ENCODE results near the gene GPR31. TPM values are rescaled to one million over a fixed set of nuclear protein-coding genes. Genes with fewer than 3 reads are reported as not detected.
A peak's percentile ranks its signal among the peaks of the same experiment; 100 is the strongest.
"Not testable (repeated sequence)": the region's sequence is repeated elsewhere in the genome, so short reads cannot be mapped to it uniquely, and the experiment has no call there.

GPR31 gene
- total and polyA plus RNA-seq, 9 of the 15 experiments (the other 6 are each of a cell fraction or from before 2014, with no cell fraction given) = not detected

DNA sequence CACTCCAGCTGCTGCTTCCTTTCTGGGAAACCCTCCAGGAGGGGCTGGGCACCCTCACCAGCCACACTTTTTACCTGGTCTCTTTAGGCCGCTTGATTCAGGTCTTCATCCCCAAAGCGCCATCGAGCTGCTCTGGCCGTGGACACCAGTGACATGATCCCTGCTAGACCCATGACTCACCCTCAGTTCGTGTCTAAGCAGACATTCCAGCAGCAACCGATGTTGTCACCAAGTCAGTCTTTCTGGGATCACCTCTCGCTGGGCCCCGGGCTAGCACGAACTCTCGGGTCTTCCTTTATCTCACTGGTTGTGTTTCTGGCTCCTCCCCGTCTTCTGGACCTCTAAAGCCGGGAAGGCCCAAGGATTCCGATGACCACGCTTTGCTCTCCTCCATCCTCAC lies 43.0 kb upstream of the GPR31 start:
- Histone ChIP-seq H3K4me2 (ENCODE audit: insufficient read depth, low read length) (no peak overlapping the region), H3K9ac (ENCODE audit: insufficient read depth in 1 of 2, low read depth in 2 of 2, low read length in 2 of 2) (no peak overlapping the region), H3K79me2 (ENCODE audit: control insufficient read depth, insufficient read depth, low read length) (no peaks in the 10 kb centered on the region), H3K36me3 (ENCODE audit: control insufficient read depth, insufficient read depth, low read length) (no peaks in the 10 kb centered on the region), H3K9me1 (ENCODE audit: control insufficient read depth, insufficient read depth, low read length) (no peaks in the 10 kb centered on the region), H2AFZ (ENCODE audit: low read depth, low read length) (no peak overlapping the region), H4K20me1 (replicated peaks; ENCODE audit: control insufficient read depth, insufficient read depth, low read length) (no peaks in the 10 kb centered on the region; the same call in 1 of the 2 replicates), H3K4me1 (replicated peaks in 1 of 2; ENCODE audit: control insufficient read depth in 2 of 2, insufficient read depth in 2 of 2, low read length in 2 of 2) (peaks cover 0 to 4% of the 10 kb centered on the region in 2 experiments; a peak in 3 of 5 replicates), H3K27me3 (ENCODE audit: control insufficient read depth in 2 of 2, insufficient read depth in 2 of 2, low read length in 2 of 2) (peaks cover 21 to 50% of the 10 kb centered on the region in 2 experiments), H3K4me3 (no peak overlapping the region), H3K9me3 (replicated peaks; ENCODE audit: control insufficient read depth, insufficient read depth, low read depth, low read length) (no peaks in the 10 kb centered on the region), H3K27ac (ENCODE audit: extremely low read depth, low read depth, low read length) (no peak overlapping the region)
- in situ Hi-C loops (cut with MboI) (no loop called here), intact Hi-C loops (cut with micrococcal nuclease) (no loop called here)
- DNase-seq (ENCODE audit: extremely low read depth in 1 of 4, low spot score in 3 of 4) (no peak), ATAC-seq (no peak), FAIRE-seq (no peak)
- 1% methylated on average over 14 of the region's 14 CpGs for WGBS (ENCODE audit: insufficient coverage, low coverage, missing lambda C conversion rate)
- ChIA-PET POLR2A (no interaction called here), CTCF (ENCODE audit: low intra/inter-chr PET ratio) (no interaction called here)
- TF ChIP-seq NR2C1 (IDR thresholded peaks at IDR 0.05) = no peak
- no peak for TF ChIP-seq NR2C1 (tag; IDR thresholded peaks at IDR 0.05)
- TF ChIP-seq, protein P1, sequence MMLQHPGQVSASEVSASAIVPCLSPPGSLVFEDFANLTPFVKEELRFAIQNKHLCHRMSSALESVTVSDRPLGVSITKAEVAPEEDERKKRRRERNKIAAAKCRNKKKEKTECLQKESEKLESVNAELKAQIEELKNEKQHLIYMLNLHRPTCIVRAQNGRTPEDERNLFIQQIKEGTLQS (IDR thresholded peaks at IDR 0.05) = peak; percentile 35
- TF ChIP-seq, protein P1 (CRISPR knock-in tag; conservative IDR thresholded peaks at IDR 0.05) = no peak
- TF ChIP-seq HNRNPLL (IDR thresholded peaks at IDR 0.05; ENCODE audit: low read depth, low read length, poor library complexity, severe bottlenecking) = peak; percentile 16
- BruUV-seq (replicated peaks) = no TSS peak

DNA sequence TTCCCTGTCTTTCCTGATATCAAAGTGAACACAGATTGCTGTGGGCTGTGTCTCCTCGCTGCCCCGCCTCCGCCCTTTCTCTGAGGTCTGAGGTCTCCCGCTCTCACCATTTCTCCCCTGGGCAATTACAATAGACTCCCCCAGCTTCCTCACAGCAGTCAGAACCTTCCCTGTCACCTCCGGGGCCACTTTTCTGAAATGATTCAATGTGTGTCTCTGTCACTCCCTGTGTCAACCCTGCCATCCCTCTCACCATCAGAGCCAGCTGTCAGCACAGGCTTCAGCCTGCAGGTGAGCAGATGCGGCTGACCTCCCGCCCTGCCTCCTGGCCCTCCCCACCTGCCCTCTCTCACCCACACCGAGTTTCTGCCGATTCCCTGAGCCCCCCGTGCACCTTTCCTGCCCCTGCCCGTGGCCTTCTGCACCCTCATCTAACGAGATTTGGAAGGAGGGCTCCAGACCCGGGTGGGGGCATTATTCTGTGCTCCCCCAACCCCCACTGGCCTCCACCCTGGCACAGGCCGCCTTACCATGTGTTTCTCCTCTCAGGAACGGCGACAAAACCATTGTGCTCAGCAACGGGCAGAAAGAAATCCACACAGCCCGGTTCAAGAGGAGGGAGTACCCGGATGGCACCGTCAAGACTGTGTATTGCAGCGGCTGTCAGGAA lies 38.3 kb upstream of the GPR31 start:
- BruUV-seq (replicated peaks); ATAC-seq; H3K4me2 ChIP-seq (ENCODE audit: insufficient read depth, low read length); H3K36me3 ChIP-seq (ENCODE audit: control insufficient read depth, insufficient read depth, low read length); H2AFZ ChIP-seq (ENCODE audit: low read depth, low read length); CTCF ChIA-PET (ENCODE audit: low intra/inter-chr PET ratio); FAIRE-seq; POLR2A ChIA-PET; H3K9me1 ChIP-seq (ENCODE audit: control insufficient read depth, insufficient read depth, low read length); in situ Hi-C loops (cut with MboI); H3K9ac ChIP-seq (ENCODE audit: insufficient read depth in 1 of 2, low read depth in 2 of 2, low read length in 2 of 2); H3K79me2 ChIP-seq (ENCODE audit: control insufficient read depth, insufficient read depth, low read length); H3K4me3 ChIP-seq; DNase-seq (ENCODE audit: extremely low read depth in 1 of 4, low spot score in 3 of 4); H3K9me3 ChIP-seq (replicated peaks; ENCODE audit: control insufficient read depth, insufficient read depth, low read depth, low read length); H4K20me1 ChIP-seq (replicated peaks; ENCODE audit: control insufficient read depth, insufficient read depth, low read length); H3K27ac ChIP-seq (ENCODE audit: extremely low read depth, low read depth, low read length); intact Hi-C loops (cut with micrococcal nuclease); H3K4me1 ChIP-seq (replicated peaks in 1 of 2; ENCODE audit: control insufficient read depth in 2 of 2, insufficient read depth in 2 of 2, low read length in 2 of 2): not testable (repeated sequence)
- H3K27me3 ChIP-seq (ENCODE audit: control insufficient read depth in 2 of 2, insufficient read depth in 2 of 2, low read length in 2 of 2) = peaks cover 13 to 21% of the 10 kb centered on the region in 2 experiments; a peak in 4 of 5 replicates
- WGBS (ENCODE audit: insufficient coverage, low coverage, missing lambda C conversion rate) = under 1% methylated on average over 9 of the region's 21 CpGs

DNA sequence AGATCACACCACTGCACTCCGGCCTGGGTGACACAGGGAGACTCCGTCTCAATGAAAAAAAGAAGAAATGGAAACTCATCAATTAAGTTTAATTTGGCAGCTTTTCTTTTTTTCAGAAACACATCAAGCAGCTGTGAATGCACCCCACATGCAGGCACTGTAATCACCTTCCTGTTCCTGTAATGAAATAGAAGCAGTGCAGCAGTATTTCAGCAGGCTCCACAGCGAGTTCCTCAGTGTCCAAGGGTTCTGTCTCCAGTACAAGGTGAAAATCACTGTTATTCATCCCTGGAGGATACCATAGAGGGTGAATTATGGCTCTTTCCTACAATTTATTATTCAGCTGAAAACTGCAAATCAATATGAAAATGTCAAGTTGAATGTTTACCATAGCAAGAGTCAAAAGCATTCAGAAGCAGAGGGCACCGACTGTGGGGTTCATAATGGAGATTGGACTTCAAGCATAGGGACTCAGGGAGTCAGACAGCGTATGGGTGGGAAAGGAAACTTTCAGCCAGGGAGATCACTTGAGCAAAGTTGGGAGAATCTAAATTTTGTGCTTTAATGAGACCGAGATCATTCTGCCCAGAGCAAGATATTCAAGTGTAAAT lies 35.8 kb upstream of the GPR31 start:
- CTCF ChIA-PET (ENCODE audit: low intra/inter-chr PET ratio); FAIRE-seq: not testable (repeated sequence)

More for the DNA sequence above, 35.8 kb upstream of the GPR31 start:
- POLR2A ChIA-PET; H3K36me3 ChIP-seq (ENCODE audit: control insufficient read depth, insufficient read depth, low read length); H2AFZ ChIP-seq (ENCODE audit: low read depth, low read length); BruUV-seq (replicated peaks); H4K20me1 ChIP-seq (replicated peaks; ENCODE audit: control insufficient read depth, insufficient read depth, low read length); H3K4me1 ChIP-seq (replicated peaks in 1 of 2; ENCODE audit: control insufficient read depth in 2 of 2, insufficient read depth in 2 of 2, low read length in 2 of 2); in situ Hi-C loops (cut with MboI); H3K9me3 ChIP-seq (replicated peaks; ENCODE audit: control insufficient read depth, insufficient read depth, low read depth, low read length); ATAC-seq; intact Hi-C loops (cut with micrococcal nuclease); H3K79me2 ChIP-seq (ENCODE audit: control insufficient read depth, insufficient read depth, low read length); H3K27me3 ChIP-seq (ENCODE audit: control insufficient read depth in 2 of 2, insufficient read depth in 2 of 2, low read length in 2 of 2); H3K9ac ChIP-seq (ENCODE audit: insufficient read depth in 1 of 2, low read depth in 2 of 2, low read length in 2 of 2); H3K27ac ChIP-seq (ENCODE audit: extremely low read depth, low read depth, low read length); H3K4me3 ChIP-seq; DNase-seq (ENCODE audit: extremely low read depth in 1 of 4, low spot score in 3 of 4); H3K9me1 ChIP-seq (ENCODE audit: control insufficient read depth, insufficient read depth, low read length); H3K4me2 ChIP-seq (ENCODE audit: insufficient read depth, low read length): not testable (repeated sequence)
- 2% methylated on average over 6 of the region's 6 CpGs for WGBS (ENCODE audit: insufficient coverage, low coverage, missing lambda C conversion rate)

Data from K562 (cell line).